ENCODE data around the gene C16orf46. TPM values are rescaled to one million over a fixed set of nuclear protein-coding genes. Genes with fewer than 3 reads are reported as not detected.
"Not testable (repeated sequence)": the region's sequence is repeated elsewhere in the genome, so short reads cannot be mapped to it uniquely, and the experiment has no call there.

C16orf46 gene
- total and polyA plus RNA-seq, 8 donors: 0.63 to 2.5 (median 1.6) TPM

GRCh38 chr16:81116285-81116684, 39.2 kb upstream of the C16orf46 start:
- intact Hi-C loops (cut with DNase I): no loop called here
- no peak overlapping the region for H3K4me3 ChIP-seq

GRCh38 chr16:81112453-81112852, 35.4 kb upstream of the C16orf46 start:
- intact Hi-C loops (cut with DNase I): no loop called here
- Histone ChIP-seq H3K9me3 (no peaks in the 10 kb centered on the region), H3K27ac (no peak overlapping the region), H3K27me3 (peaks cover 0 to 9% of the 10 kb centered on the region in 2 donors), H3K4me3 (no peak overlapping the region), H3K36me3 (no peaks in the 10 kb centered on the region), H3K4me1 (no peaks in the 10 kb centered on the region)
- ATAC-seq: no peak
- no peak for DNase-seq
- no peak for TF ChIP-seq CTCF (IDR thresholded peaks at IDR 0.05)

More at GRCh38 chr16:81116285-81116684, 39.2 kb upstream of the C16orf46 start:
- ATAC-seq: no peak
- no peaks in the 10 kb centered on the region for H3K4me1 ChIP-seq
- no peak for TF ChIP-seq CTCF (IDR thresholded peaks at IDR 0.05)
- no peaks in the 10 kb centered on the region for H3K9me3 ChIP-seq
- no peaks in the 10 kb centered on the region for H3K36me3 ChIP-seq
- DNase-seq: no peak
- H3K27ac ChIP-seq: no peak overlapping the region
- H3K27me3 ChIP-seq: peaks cover 0 to 9% of the 10 kb centered on the region in 2 donors

GRCh38 chr16:81109274-81109673, 32.2 kb upstream of the C16orf46 start:
- ATAC-seq; H3K27ac ChIP-seq; H3K36me3 ChIP-seq; H3K4me1 ChIP-seq; H3K4me3 ChIP-seq; H3K9me3 ChIP-seq; intact Hi-C loops (cut with DNase I); H3K27me3 ChIP-seq; DNase-seq: not testable (repeated sequence)

- Histone ChIP-seq H3K36me3 (no peaks in the 10 kb centered on the region), H3K27ac (no peak overlapping the region), H3K27me3 (no peaks in the 10 kb centered on the region), H3K9me3 (no peaks in the 10 kb centered on the region), H3K4me3 (no peak overlapping the region), H3K4me1 (no peaks in the 10 kb centered on the region)
- DNase-seq (no peak), ATAC-seq (no peak)
- no peak for TF ChIP-seq CTCF (IDR thresholded peaks at IDR 0.05)
- intact Hi-C loops (cut with DNase I): no loop called here
Measured at GRCh38 chr16:81107511-81107910, 30.5 kb upstream of the C16orf46 start.

GRCh38 chr16:81106826-81107503, 29.9 kb upstream of the C16orf46 start:
- H3K36me3 ChIP-seq: no peaks in the 10 kb centered on the region
- no peaks in the 10 kb centered on the region for H3K27me3 ChIP-seq
- DNase-seq (no peak), ATAC-seq (no peak)
- TF ChIP-seq CTCF (IDR thresholded peaks at IDR 0.05): no peak
- no peak overlapping the region for H3K4me3 ChIP-seq
- H3K9me3 ChIP-seq: no peaks in the 10 kb centered on the region
- no peaks in the 10 kb centered on the region for H3K4me1 ChIP-seq
- H3K27ac ChIP-seq: no peak overlapping the region
- intact Hi-C loops (cut with DNase I): no loop called here

- Histone ChIP-seq H3K27me3 (no peaks in the 10 kb centered on the region), H3K4me3 (no peak overlapping the region), H3K27ac (no peak overlapping the region), H3K4me1 (no peaks in the 10 kb centered on the region), H3K36me3 (no peaks in the 10 kb centered on the region), H3K9me3 (no peaks in the 10 kb centered on the region)
- DNase-seq: no peak
- no peak for TF ChIP-seq CTCF (IDR thresholded peaks at IDR 0.05)
- no peak for ATAC-seq
- intact Hi-C loops (cut with DNase I): no loop called here
Measured at GRCh38 chr16:81105946-81106345, 28.9 kb upstream of the C16orf46 start.
